Pancreas (tissue), 10 donors: Measurements from ENCODE around the gene MAP2. TPM values are rescaled to one million over a fixed set of nuclear protein-coding genes. Genes with fewer than 3 reads are reported as not detected.
A peak's percentile ranks its signal among the peaks of the same experiment; 100 is the strongest.

Experiments
- ATAC-seq, 4 donors: fragments of 200-7000 bp; cut with Tn5 transposase; one replicate each; pipeline versions ENCODE4 v1.8.0 to v1.9.1; 2020; ENCODE audit warnings: mild to moderate bottlenecking in 4 of 4, moderate library complexity in 4 of 4
- DNase-seq, 6 donors: peaks; one replicate each; pipeline ENCODE4 v3.0.0-alpha.2; 2020
- FAIRE-seq: peaks from 2 replicates; lab custom pipeline; 2012; peaks lifted over from hg19 to GRCh38; lab: Jason Lieb, UNC
- H3K27ac ChIP-seq, 4 donors: fragments of 200-600 bp; sonication (generic); 1 replicate in 3 of 4; 2 replicates in 1 of 4; pipeline versions ENCODE4 v1.5.0 to v1.8.0; 2020
- H3K27me3 ChIP-seq, 4 donors: fragments of 200-600 bp; one replicate each; pipeline ENCODE4 v1.8.0; 2021
- H3K36me3 ChIP-seq, 3 donors: fragments of 200-600 bp; sonication (generic) in 1 of 3; one replicate each; pipeline versions ENCODE4 v1.5.0 to v1.8.0; 2020 to 2021
- H3K4me1 ChIP-seq, 3 donors: fragments of 200-600 bp; one replicate each; pipeline ENCODE4 v1.8.0; 2021
- H3K4me3 ChIP-seq, 4 donors: fragments of 200-600 bp; sonication (generic) in 2 of 4; one replicate each; pipeline versions ENCODE4 v1.5.0 to v1.8.0; 2020 to 2021
- H3K9me3 ChIP-seq, 4 donors: fragments of 200-600 bp; one replicate each; pipeline ENCODE4 v1.8.0; 2021
- CTCF ChIP-seq, 4 donors: fragments of 200-600 bp; sonication (generic) in 3 of 4; IDR thresholded peaks; one replicate each; pipeline versions ENCODE4 v1.5.0 to v1.8.0; 2021; ENCODE audit warnings: antibody characterized with exemption in 4 of 4
- WGBS, 2 donors: extraction: QIAGEN DNeasy Blood & Tissue Kit; methylation state at CpG; one replicate each; pipeline ENCODE4 v1.1.7; 2013; 5-methylcytosine and 5-hydroxymethylcytosine counted together
- intact Hi-C, 3 donors: fragments of 100-400 bp; cut with DNase I; formaldehyde crosslinking; loops; one replicate each; pipeline versions ENCODE4 v1.11.1 to v1.14.2; 2022
- polyA plus RNA-seq, 2 donors: library from polyadenylated mRNA; stranded (reverse); fragments of 200-250 nt; gene quantifications; one replicate each; pipeline ENCODE4 v1.2.3, GENCODE V29; 2013
- total RNA-seq, 6 donors: library from RNA; stranded (reverse); fragmentation: NEBNext Ultra II Directional in 4 of 6; extraction: Animal tissue kit (Norgen Biotek cat#: 25700) in 4 of 6; gene quantifications; one replicate each; pipeline versions ENCODE4 v1.2.1 to v1.2.4, GENCODE V29; 2021 to 2023
- donor health status: healthy with polysubstance abuse.
- donor health status: DM: no; HTN: no; CAD: no; lungs with moderate emphysema.
- donor health status: DM: no; HTN: no; CAD: no.
- donor health status: control.
- donor health status: control.
- donor health status: Bipolar disorder and iron deficiency.
- donor health status: DM: yes; HTN: yes; CAD: no.
- donor health status: DM: no; HTN: no; CAD: no.
- donor health status: DM: no; HTN: no; CAD: no.
- donor health status: DM: yes; HTN: yes; CAD: no.

MAP2 gene
- total and polyA plus RNA-seq, 8 donors, result 6.9 to 23.9 (median 11.2) TPM

DNA sequence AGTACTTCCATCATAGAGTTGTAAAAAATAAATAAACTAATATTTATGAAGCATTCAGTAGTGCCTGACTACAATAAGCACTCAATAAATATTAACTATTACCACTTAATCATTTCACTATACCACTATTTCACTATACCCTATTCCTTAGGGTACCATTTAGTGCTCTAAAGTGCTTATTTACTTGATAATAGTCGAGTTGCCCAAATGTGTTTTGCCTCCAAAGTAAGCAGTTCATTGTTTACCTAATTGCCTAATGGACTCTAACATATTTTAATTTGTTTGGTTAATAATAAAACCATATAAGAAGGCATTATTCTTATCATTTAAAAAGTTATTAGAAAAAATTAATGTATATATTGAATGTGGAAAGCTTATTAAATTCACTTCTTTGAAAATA is 33.0 kb upstream of the MAP2 start:
- FAIRE-seq, result no peak
- no peaks in the 10 kb centered on the region for H3K4me1 ChIP-seq
- intact Hi-C loops, result no loop called here

DNA sequence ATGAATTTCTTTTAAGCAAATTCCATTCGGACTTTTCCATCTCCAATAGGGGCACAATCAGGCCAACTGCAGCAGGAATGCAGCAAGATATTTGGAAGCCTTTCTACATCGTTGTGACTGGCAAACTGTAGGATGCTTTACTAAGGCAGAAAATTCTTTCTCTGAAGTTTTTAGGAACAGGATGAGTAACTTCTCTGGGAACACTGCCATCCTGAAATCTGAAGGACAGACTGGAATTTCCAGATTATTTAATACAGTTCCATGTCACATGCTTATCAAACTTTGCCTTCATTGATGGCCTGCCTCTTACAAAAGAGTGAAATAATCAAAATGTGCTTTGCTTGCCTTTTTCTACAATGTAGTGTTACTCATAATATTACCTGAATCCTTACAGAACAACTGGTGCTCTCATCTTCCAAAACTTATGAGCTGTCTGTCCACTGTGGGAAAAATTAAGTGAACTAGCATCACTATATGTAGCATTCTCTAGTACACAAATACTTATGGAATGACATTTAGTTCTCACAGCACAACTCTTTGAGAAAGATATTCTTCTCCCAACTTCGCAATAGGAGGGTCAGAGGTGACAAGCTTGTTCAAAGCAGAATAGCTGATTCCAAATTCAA is 32.0 kb upstream of the MAP2 start:
- ATAC-seq (peak in 2 of 4 donors; percentile 29 to 60), FAIRE-seq (no peak)
- WGBS, 2 donors, result 42 to 48% methylated on average over 3 of the region's 3 CpGs

More for the DNA sequence above, 33.0 kb upstream of the MAP2 start:
- no peaks in the 10 kb centered on the region for H3K9me3 ChIP-seq
- H3K27me3 ChIP-seq, result peaks cover 0 to 5% (median 0%) of the 10 kb centered on the region in 4 donors
- no peak overlapping the region for H3K4me3 ChIP-seq
- ATAC-seq (no peak), DNase-seq (no peak)
- 15 to 17% methylated on average over 1 of the region's 1 CpG for WGBS, 2 donors
- no peaks in the 10 kb centered on the region for H3K36me3 ChIP-seq
- TF ChIP-seq CTCF (IDR thresholded peaks at IDR 0.05), result no peak
- no peak overlapping the region for H3K27ac ChIP-seq

DNA sequence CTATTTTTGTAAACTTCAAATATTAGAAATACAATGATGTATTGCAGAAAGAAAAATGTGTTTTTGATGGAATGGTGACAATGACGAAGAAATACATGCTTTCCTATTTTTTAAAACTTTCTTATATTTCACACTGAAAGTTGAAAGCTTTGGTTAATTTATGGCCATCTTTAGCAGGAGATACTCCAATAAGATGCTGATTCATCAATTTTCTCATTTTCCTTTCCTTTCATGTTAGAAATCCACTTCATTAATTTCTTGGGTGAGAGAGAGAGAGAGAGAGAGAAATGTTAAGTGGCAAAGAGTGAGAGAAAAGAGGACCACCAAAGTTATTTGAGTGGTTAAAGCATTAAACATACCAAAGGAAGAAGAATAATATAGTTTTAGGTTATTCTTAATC is 28.6 kb upstream of the MAP2 start:
- 69 to 93% methylated on average over 1 of the region's 1 CpG for WGBS, 2 donors
- intact Hi-C loops, result no loop called here
- Histone ChIP-seq H3K4me1 (no peaks in the 10 kb centered on the region), H3K36me3 (no peaks in the 10 kb centered on the region), H3K9me3 (no peaks in the 10 kb centered on the region), H3K27me3 (peaks cover 0 to 5% (median 0%) of the 10 kb centered on the region in 4 donors), H3K27ac (no peak overlapping the region), H3K4me3 (no peak overlapping the region)
- TF ChIP-seq CTCF (IDR thresholded peaks at IDR 0.05), result no peak
- FAIRE-seq (no peak), DNase-seq (no peak), ATAC-seq (no peak)

More for the DNA sequence above, 32.0 kb upstream of the MAP2 start:
- H3K36me3 ChIP-seq, result no peaks in the 10 kb centered on the region
- H3K4me1 ChIP-seq, result no peaks in the 10 kb centered on the region
- no peak overlapping the region for H3K27ac ChIP-seq
- intact Hi-C loops, result no loop called here
- H3K27me3 ChIP-seq, result peaks cover 0 to 5% (median 0%) of the 10 kb centered on the region in 4 donors
- TF ChIP-seq CTCF (IDR thresholded peaks at IDR 0.05), result no peak
- no peak overlapping the region for H3K4me3 ChIP-seq
- H3K9me3 ChIP-seq, result no peaks in the 10 kb centered on the region
- no peak for DNase-seq

GRCh38 chr2:209395652-209396051 is 28.2 kb upstream of the MAP2 start:
- Histone ChIP-seq H3K27ac (no peak overlapping the region), H3K36me3 (no peaks in the 10 kb centered on the region), H3K9me3 (no peaks in the 10 kb centered on the region), H3K27me3 (peaks cover 0 to 5% (median 0%) of the 10 kb centered on the region in 4 donors), H3K4me3 (no peak overlapping the region), H3K4me1 (no peaks in the 10 kb centered on the region)
- ATAC-seq, result no peak
- FAIRE-seq, result no peak
- no peak for DNase-seq
- intact Hi-C loops, result no loop called here
- no peak for TF ChIP-seq CTCF (IDR thresholded peaks at IDR 0.05)

DNA sequence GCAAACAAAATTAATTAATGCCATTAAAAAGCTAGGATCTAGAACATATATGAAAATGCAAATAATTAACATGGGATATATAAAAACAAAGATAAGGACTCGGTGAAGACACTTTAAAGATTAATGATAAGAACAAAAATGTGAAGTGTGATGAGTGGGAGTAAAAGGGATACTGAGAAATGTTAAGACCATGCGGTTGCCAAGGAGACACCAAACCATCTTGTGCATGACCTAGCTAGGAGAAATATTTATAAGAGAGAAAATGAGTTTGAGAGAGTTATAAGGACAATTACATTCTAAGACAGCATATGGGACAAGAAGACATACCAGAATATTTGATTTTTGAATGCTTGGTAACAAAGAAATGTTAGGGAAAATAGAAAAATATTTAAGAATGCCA is 25.4 kb upstream of the MAP2 start:
- H3K9me3 ChIP-seq, result no peaks in the 10 kb centered on the region
- H3K4me1 ChIP-seq, result no peaks in the 10 kb centered on the region
- no peak overlapping the region for H3K4me3 ChIP-seq
- no peak overlapping the region for H3K27ac ChIP-seq
- ATAC-seq (no peak), DNase-seq (no peak), FAIRE-seq (no peak)
- TF ChIP-seq CTCF (IDR thresholded peaks at IDR 0.05), result no peak
- intact Hi-C loops, result no loop called here
- H3K36me3 ChIP-seq, result no peaks in the 10 kb centered on the region
- H3K27me3 ChIP-seq, result peaks cover 0 to under 1% (median 0%) of the 10 kb centered on the region in 4 donors
- 56 to 60% methylated on average over 2 of the region's 2 CpGs for WGBS, 2 donors
